IPS-NIHi7 (cell line): ENCODE measurements around the gene VWA5B2.
A peak's percentile ranks its signal among the peaks of the same experiment; 100 is the strongest.

ENCODE experiments used
- DNase-seq: peaks from one replicate; pipeline ENCODE4 v3.0.0; 2012; ENCODE audit warnings: mixed read lengths; ENCODE audit errors: extremely low spot score

The VWA5B2 gene

GRCh38 chr3:184229394-184230080, at the start of gene VWA5B2:
Gene VWA5B2, plus strand, starts transcription at chr3:184229585. Its CDS starts 944 bp downstream, at chr3:184230529.
- peak; percentile 97 for DNase-seq

DNA sequence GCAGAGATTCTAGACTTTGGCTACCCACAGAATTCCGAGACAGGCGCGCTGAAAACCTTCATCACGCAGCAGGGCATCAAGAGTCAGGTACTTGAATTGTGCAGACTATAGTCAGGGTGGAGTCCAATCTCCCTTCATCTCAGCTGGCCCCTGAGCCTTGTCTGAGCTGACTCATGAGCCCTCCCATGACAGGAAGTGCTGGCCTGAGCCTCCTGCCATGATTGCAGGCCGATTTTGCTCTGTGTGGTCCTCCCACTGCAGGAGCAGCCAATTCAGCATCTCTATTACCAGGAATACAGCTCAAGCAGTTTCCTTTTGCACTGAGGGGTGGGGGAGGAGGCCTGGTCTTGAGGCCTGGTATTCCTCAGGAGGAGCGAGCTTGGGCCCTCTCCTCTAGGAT, 49.2 kb upstream of the VWA5B2 start:
- DNase-seq: no peak

GRCh38 chr3:184181596-184181995, 47.8 kb upstream of the VWA5B2 start:
- DNase-seq: no peak

GRCh38 chr3:184183679-184184078, 45.7 kb upstream of the VWA5B2 start:
- DNase-seq: no peak

DNA sequence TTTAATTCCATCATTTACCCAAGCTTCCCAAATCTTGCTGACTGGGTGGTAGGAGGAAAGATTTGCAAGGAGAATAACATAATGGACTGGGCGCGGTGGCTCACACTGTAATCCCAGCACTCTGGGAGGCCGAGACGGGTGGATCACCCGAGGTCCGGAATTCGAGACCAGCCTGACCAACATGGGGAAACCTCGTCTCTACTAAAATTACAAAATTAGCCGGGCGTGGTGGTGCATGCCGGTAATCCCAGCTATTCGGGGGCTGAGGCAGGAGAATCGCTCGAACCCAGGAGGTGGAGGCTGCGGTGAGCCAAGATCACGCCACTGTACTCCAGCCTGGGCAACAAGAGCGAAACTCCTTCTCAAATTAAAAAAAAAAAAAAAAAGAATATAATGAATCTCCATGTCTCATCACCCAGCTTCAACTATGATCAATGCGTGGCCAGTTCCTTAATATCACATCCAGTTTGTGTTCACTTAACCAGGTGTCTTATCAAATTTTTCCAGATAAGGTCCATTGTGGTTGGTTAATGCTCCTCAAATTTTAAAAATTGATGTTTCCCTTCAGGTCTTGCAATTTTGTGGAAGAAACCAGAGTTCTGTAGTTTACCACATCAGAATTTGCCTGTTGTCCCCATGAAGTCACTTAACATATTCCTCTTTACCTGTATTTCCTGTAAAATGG, 44.7 kb upstream of the VWA5B2 start:
- no peak for DNase-seq

- peak; percentile 99 for DNase-seq
Measured at GRCh38 chr3:184185461-184186183, 43.8 kb upstream of the VWA5B2 start.

- no peak for DNase-seq
Measured at GRCh38 chr3:184186184-184186901, 43.0 kb upstream of the VWA5B2 start, which contains the start of gene ABCF3. Gene ABCF3, plus strand, starts transcription at chr3:184186199. Its CDS starts 9 bp downstream, at chr3:184186208.

GRCh38 chr3:184186902-184187207, 42.5 kb upstream of the VWA5B2 start:
- no peak for DNase-seq

DNA sequence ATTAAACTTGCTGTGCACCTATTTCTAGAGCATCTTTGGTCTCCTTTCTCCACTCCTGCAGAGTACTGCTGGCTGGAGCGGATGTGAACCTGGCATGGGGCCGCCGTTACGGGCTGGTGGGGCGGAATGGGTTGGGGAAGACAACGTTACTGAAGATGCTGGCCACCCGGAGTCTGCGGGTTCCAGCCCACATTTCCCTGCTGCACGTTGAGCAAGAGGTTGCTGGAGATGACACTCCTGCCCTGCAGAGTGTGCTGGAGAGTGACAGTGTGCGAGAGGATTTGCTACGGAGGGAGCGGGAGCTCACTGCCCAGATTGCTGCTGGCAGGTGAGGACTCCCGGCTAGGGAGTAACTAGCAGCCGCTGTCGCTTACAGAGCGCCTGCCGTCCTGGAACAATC, 41.3 kb upstream of the VWA5B2 start:
- DNase-seq: no peak

- no peak for DNase-seq
Measured at GRCh38 chr3:184189421-184189820, 40.0 kb upstream of the VWA5B2 start.

DNA sequence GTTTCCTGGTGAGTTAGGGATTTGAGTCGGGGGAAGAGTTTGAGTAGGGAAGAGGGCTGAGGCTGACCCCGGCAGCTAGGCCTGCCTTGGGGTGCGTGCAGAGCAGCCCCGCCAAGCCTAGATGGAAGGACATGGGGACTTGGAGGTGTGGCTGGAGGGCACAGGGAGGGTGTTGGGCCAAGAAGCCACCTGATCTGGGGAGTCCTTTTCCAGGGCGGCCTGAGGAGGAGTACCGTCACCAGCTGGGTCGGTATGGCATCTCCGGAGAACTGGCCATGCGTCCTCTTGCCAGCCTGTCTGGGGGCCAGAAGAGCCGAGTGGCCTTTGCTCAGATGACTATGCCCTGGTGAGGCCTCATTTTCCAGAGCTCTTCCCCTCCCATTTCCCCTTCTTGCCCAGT, 36.5 kb upstream of the VWA5B2 start:
- DNase-seq: no peak

DNA sequence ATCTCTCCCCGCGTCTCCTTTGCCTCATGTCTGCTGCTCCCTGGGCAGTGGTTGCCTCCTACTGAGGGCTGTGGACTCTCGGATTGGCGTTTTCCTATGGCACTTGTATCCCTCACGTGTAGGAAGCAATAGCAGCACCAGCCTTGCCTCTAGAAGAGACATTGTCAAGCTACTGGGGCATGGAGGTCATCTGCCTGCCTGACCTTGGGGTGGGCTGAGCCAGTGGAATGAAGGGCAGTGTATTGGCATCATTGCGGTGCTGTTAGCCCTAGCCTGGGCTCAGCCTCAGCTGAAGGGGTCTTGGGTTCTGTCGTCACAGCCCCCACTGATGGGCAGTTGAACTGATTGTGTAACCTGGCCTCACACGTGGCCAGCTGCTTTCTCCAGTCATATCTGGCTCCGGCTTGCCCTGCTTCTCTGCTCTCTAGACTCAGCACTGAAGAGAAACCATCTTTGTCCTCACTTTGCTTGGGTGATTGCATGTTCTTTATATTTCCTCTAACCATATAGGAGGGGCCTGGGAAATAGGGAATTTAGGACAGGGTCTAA, 35.3 kb upstream of the VWA5B2 start:
- DNase-seq: no peak

GRCh38 chr3:184196536-184196935, 32.8 kb upstream of the VWA5B2 start:
- DNase-seq: no peak

GRCh38 chr3:184198509-184198908, 30.9 kb upstream of the VWA5B2 start:
- DNase-seq: no peak

DNA sequence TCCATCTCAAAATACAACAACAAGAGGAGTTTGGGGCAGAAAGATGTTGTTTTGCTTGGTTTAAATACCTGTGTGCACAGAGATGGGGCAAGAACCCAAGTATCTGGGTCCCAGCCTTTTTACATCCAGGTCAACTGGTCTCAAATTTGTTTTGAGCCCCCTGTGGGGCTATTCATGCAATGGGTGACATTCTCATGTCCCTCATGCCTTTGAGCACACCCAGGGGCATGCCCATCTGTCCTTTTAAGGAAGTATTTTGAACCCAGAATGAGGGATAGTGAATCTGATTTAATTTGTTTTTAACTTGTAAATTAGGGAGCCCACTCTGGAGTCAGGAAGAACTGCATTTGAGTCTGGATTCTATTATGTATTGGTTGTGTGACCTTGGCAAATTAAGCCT, 28.6 kb upstream of the VWA5B2 start:
- DNase-seq: no peak

GRCh38 chr3:184203526-184203925, 25.9 kb upstream of the VWA5B2 start:
- DNase-seq: no peak

DNA sequence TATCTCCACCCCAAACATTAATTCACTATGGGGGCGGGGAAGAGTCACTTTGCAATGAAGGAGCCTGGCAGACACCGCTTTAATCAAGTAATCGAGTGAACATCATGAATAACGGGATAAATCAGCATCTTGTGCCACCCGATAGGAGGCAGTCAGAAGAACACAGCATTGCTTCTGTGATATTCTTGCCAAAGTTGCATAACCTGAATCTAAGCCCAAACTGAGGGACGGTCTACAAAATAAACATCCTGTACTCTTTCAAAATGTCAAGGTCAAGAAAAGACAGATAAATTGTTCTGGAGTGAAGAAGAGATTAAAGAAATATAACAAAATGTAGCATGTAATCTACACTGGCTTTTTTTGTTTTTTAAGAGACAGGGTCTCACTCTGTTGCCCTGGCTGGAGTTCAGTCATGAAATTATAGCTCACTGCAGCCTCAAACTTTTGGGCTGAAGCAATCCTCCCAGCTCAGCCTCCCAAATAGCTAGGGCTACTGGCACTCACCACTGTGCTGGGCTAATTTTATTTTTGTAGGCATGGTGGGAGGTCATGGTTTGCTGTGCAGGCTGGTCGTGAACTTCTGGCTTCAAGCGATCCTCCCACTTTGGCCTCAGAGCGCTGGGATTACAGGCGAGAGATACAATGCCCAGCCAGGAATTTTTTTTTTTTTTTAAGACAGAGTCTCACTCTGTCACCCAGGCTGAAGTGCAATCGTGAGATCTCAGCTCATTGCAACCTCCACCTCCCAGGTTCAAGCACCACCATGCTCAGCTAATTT, 20.1 kb upstream of the VWA5B2 start:
- no peak for DNase-seq

GRCh38 chr3:184211297-184211696, 18.1 kb upstream of the VWA5B2 start:
- DNase-seq: no peak

DNA sequence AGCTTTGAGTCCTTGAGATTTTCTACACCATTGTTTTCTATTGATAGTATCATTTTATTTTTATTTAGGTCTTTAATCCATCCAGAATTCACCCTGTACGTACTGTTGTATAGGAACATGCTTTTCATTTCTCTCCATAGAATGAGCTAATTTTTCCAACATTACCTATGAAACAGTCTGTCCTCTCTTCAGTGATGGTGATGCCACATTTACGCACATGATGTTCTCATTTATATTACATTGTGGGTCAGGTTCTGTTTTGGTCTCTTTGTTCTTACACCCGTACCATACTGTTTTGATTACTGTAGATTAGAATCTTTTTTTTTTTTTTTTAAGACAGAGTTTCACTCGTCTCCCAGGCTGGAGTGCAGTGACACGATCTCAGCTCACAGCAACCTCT, 17.7 kb upstream of the VWA5B2 start:
- no peak for DNase-seq

GRCh38 chr3:184218814-184219213, 10.6 kb upstream of the VWA5B2 start:
- no peak for DNase-seq

DNA sequence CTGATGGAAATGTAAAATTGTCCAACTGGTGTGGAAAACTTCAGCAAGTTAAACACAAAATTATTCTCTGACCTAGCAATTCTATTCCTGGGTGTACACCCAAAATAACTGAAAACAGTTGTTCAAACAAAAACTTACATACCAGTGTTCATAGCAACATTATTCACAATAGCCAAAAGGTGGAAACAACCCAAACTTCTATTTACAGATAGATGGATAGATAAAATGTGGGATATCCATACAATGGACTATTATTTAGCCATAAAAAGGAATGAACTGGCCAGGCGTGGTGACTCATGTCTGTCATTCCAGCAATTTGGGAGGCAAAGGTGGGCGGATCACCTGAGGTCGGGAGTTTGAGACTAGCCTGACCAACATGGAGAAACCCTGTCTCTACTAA, 6.9 kb upstream of the VWA5B2 start:
- no peak for DNase-seq
